ENCODE measurements around the gene ZNF319. TPM values are rescaled to one million over a fixed set of nuclear protein-coding genes. Genes with fewer than 3 reads are reported as not detected.

ZNF319 gene
- total RNA-seq, 3 donors from 2014 or later (not counting 1 experiment from before 2014, with no cell fraction given) = 15.9 to 31.3 (median 29.3) TPM

DNA sequence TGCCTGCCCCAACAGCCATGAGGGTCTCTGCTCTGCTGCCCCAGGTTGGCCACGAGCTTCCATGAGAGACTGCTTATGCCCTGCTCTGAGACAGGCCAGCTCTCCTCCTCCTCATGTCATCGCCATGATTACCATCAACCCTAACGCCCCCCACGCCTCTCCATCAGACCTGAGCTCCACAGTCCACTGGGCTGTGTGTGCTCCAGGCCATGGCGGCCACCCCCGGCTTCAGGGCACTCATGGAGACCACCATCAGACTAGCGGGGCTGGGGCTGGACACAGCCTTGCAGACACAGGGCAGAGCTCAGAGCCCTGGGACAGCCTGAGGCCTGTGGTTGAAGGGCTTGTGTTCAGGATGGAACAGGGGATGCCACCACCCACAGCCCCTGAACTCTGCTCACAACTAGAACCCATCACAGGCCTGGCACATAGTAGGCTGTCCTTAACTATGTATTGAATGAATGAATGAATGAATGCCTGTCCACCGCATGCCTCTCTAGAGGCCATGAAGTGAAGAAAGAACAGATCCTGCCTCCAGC, 44.1 kb downstream of the ZNF319 start:
- WGBS (ENCODE audit: insufficient coverage) = 84% methylated on average over 7 of the region's 8 CpGs
- ATAC-seq (no peak), DNase-seq (no peak)
- TF ChIP-seq, protein P1, sequence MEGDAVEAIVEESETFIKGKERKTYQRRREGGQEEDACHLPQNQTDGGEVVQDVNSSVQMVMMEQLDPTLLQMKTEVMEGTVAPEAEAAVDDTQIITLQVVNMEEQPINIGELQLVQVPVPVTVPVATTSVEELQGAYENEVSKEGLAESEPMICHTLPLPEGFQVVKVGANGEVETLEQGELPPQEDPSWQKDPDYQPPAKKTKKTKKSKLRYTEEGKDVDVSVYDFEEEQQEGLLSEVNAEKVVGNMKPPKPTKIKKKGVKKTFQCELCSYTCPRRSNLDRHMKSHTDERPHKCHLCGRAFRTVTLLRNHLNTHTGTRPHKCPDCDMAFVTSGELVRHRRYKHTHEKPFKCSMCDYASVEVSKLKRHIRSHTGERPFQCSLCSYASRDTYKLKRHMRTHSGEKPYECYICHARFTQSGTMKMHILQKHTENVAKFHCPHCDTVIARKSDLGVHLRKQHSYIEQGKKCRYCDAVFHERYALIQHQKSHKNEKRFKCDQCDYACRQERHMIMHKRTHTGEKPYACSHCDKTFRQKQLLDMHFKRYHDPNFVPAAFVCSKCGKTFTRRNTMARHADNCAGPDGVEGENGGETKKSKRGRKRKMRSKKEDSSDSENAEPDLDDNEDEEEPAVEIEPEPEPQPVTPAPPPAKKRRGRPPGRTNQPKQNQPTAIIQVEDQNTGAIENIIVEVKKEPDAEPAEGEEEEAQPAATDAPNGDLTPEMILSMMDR (IDR thresholded peaks at IDR 0.05) = no peak
- no peak overlapping the region for H3K27ac Mint-ChIP-seq
- H3K4me3 ChIP-seq (ENCODE audit: low read length) = no peak overlapping the region
- H3K27ac ChIP-seq (ENCODE audit: low read length) = no peak overlapping the region
- H3K9me3 Mint-ChIP-seq = no peaks in the 10 kb centered on the region
- no peaks in the 10 kb centered on the region for H3K4me1 ChIP-seq (ENCODE audit: control insufficient read depth, insufficient read depth, low read length)
- H3K4me3 Mint-ChIP-seq = no peak overlapping the region
- H3K27me3 Mint-ChIP-seq (ENCODE audit: low read depth in 2 of 2) = no peaks in the 10 kb centered on the region
- no peaks in the 10 kb centered on the region for H3K4me1 Mint-ChIP-seq
- no peaks in the 10 kb centered on the region for H3K36me3 ChIP-seq (ENCODE audit: control insufficient read depth, insufficient read depth, low read length)
- intact Hi-C loops (cut with micrococcal nuclease) = no loop called here
- H3K9me3 ChIP-seq (ENCODE audit: control insufficient read depth, insufficient read depth, low read length) = no peaks in the 10 kb centered on the region
- H3K27me3 ChIP-seq (ENCODE audit: control insufficient read depth, insufficient read depth, low read length) = no peaks in the 10 kb centered on the region
- H3K36me3 Mint-ChIP-seq = no peaks in the 10 kb centered on the region

DNA sequence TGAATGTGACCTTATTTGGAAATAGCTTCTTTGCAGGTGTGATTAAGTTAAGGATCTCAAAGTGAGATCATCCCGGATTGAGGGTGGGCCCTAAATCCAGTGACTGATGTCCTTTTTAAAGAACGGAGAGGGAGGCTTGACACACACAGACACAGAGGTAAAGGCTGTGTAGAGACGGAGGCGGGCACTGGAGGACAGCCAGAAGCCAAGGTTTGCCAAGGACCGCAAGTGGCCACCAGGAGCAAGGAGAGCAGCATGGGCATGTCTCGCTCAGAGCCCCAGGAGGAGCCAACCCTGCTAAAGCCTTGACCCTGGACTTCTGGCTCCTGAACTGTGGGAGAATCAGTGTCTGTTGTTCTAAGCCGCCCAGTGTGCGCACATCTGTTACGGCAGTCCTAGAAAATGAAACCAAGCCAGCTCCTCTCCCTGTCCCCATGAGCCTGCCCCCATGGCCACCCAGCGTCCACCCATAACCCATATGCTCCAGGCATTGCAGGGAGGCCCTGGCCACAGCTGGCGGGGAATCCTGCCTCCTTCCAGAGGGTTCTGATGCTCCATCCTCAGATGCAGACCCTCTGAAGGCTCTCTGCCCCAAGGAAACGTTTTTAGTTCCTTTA, 44.8 kb downstream of the ZNF319 start:
- 89% methylated on average over 12 of the region's 12 CpGs for WGBS (ENCODE audit: insufficient coverage)
- no peaks in the 10 kb centered on the region for H3K9me3 Mint-ChIP-seq
- no peak for DNase-seq
- Histone ChIP-seq H3K36me3 (ENCODE audit: control insufficient read depth, insufficient read depth, low read length) (no peaks in the 10 kb centered on the region), H3K9me3 (ENCODE audit: control insufficient read depth, insufficient read depth, low read length) (no peaks in the 10 kb centered on the region), H3K4me3 (ENCODE audit: low read length) (no peak overlapping the region), H3K27me3 (ENCODE audit: control insufficient read depth, insufficient read depth, low read length) (no peaks in the 10 kb centered on the region), H3K4me1 (ENCODE audit: control insufficient read depth, insufficient read depth, low read length) (no peaks in the 10 kb centered on the region), H3K27ac (ENCODE audit: low read length) (no peak overlapping the region)
- H3K27ac Mint-ChIP-seq = no peak overlapping the region
- no peak for ATAC-seq
- H3K36me3 Mint-ChIP-seq = no peaks in the 10 kb centered on the region
- TF ChIP-seq, protein P1 (IDR thresholded peaks at IDR 0.05) = no peak
- H3K4me1 Mint-ChIP-seq = no peaks in the 10 kb centered on the region
- intact Hi-C loops (cut with micrococcal nuclease) = no loop called here
- no peak overlapping the region for H3K4me3 Mint-ChIP-seq
- H3K27me3 Mint-ChIP-seq (ENCODE audit: low read depth in 2 of 2) = no peaks in the 10 kb centered on the region

DNA sequence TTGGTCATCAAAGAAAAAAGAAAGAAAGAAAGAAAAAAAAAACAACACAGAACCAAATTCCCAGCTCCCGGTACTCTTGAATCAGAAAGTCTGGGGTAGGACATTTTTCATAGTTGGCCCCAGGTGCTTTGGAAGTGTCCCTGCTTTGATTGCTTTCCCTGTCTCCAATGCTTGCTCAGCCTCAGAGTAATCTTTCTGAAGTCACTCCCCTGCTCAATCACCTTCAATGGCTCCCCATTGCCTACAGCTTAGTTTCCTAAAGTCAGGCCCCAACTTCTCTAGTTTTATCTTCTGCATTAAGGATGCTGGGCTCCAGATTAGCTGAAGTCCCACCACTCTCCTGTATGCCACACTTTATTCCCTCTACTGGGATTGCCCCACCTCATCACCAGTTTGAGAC, 46.6 kb downstream of the ZNF319 start:
- no peak for DNase-seq
- intact Hi-C loops (cut with micrococcal nuclease) = no loop called here
- no peaks in the 10 kb centered on the region for H3K36me3 ChIP-seq (ENCODE audit: control insufficient read depth, insufficient read depth, low read length)
- Mint-ChIP-seq H3K9me3 (no peaks in the 10 kb centered on the region), H3K4me1 (no peaks in the 10 kb centered on the region), H3K36me3 (no peaks in the 10 kb centered on the region), H3K27me3 (ENCODE audit: low read depth in 2 of 2) (no peaks in the 10 kb centered on the region), H3K4me3 (no peak overlapping the region), H3K27ac (no peak overlapping the region)
- TF ChIP-seq, protein P1 (IDR thresholded peaks at IDR 0.05) = no peak
- no peak overlapping the region for H3K27ac ChIP-seq (ENCODE audit: low read length)
- H3K9me3 ChIP-seq (ENCODE audit: control insufficient read depth, insufficient read depth, low read length) = no peaks in the 10 kb centered on the region
- no peak overlapping the region for H3K4me3 ChIP-seq (ENCODE audit: low read length)
- no peaks in the 10 kb centered on the region for H3K27me3 ChIP-seq (ENCODE audit: control insufficient read depth, insufficient read depth, low read length)
- 100% methylated on average over 1 of the region's 1 CpG for WGBS (ENCODE audit: insufficient coverage)
- no peaks in the 10 kb centered on the region for H3K4me1 ChIP-seq (ENCODE audit: control insufficient read depth, insufficient read depth, low read length)
- no peak for ATAC-seq

DNA sequence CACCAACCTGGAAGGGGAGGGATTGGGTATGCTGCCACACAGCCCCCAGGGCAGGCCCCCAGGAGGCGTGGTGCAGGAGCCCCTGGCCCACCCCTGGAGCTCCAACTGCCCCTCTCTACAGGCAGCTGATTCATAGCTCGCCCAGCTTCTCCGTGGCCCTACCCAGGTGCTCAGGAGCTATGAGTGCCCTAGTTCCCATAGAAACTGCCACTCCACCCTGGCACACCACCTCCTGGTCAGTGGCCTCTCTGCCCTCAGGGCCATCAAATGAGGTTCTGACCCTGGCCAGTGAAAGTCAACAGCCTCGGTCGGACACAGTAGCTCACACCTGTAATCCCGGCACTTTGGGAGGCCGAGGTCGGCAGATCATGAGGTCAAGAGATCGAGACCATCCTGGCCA, 47.6 kb downstream of the ZNF319 start:
- Mint-ChIP-seq H3K4me1 (no peaks in the 10 kb centered on the region), H3K27me3 (ENCODE audit: low read depth in 2 of 2) (no peaks in the 10 kb centered on the region), H3K4me3 (no peak overlapping the region), H3K27ac (no peak overlapping the region), H3K36me3 (no peaks in the 10 kb centered on the region), H3K9me3 (no peaks in the 10 kb centered on the region)
- TF ChIP-seq, protein P1 (IDR thresholded peaks at IDR 0.05) = no peak
- Histone ChIP-seq H3K4me3 (ENCODE audit: low read length) (no peak overlapping the region), H3K27me3 (ENCODE audit: control insufficient read depth, insufficient read depth, low read length) (no peaks in the 10 kb centered on the region), H3K4me1 (ENCODE audit: control insufficient read depth, insufficient read depth, low read length) (no peaks in the 10 kb centered on the region), H3K9me3 (ENCODE audit: control insufficient read depth, insufficient read depth, low read length) (no peaks in the 10 kb centered on the region), H3K27ac (ENCODE audit: low read length) (no peak overlapping the region), H3K36me3 (ENCODE audit: control insufficient read depth, insufficient read depth, low read length) (no peaks in the 10 kb centered on the region)
- intact Hi-C loops (cut with micrococcal nuclease) = no loop called here
- WGBS (ENCODE audit: insufficient coverage) = 92% methylated on average over 9 of the region's 9 CpGs
- DNase-seq = no peak
- ATAC-seq = no peak

All from natural killer cell (primary cell).